IMR-90 (cell line): Measurements from ENCODE around the gene HOTAIR. TPM values are rescaled to one million over a fixed set of nuclear protein-coding genes. Genes with fewer than 3 reads are reported as not detected.

ENCODE experiments used
- ATAC-seq: fragments of 200-7000 bp; cut with Tn5 transposase; 2 replicates; pipeline ENCODE4 v1.9.1; 2020; ENCODE audit warnings: low read depth, mild to moderate bottlenecking, moderate library complexity
- BruUV-seq: library from RNA; stranded (reverse); fragments of 400-500 nt; replicated peaks from 2 replicates; lab custom pipeline; 2021; lab: Mats Ljungman, UMichigan
- CTCF ChIA-PET: fragments of 300-600 bp; formaldehyde crosslinking; extraction: SDS; loops from one replicate; lab custom pipeline; 2021; ENCODE audit warnings: antibody characterized with exemption; lab: Yijun Ruan, JAX
- POLR2A ChIA-PET: fragments of 300-600 bp; sonication (Branson Sonifier 250); formaldehyde crosslinking; loops from one replicate; lab custom pipeline; 2022; ENCODE audit warnings: antibody characterized with exemption; ENCODE audit not compliant: unreplicated experiment; lab: Charles Lee
- DNase-seq: peaks from one replicate; pipeline ENCODE4 v3.0.0; 2013
- H2AFZ ChIP-seq: replicated peaks from 2 replicates; pipeline ENCODE3; 2013; ENCODE audit warnings: low read length, mild to moderate bottlenecking; ENCODE audit not compliant: poor library complexity
- H2AK5ac ChIP-seq: 2 replicates; pipeline ENCODE4 v1.6.1; 2013; ENCODE audit warnings: low read depth, low read length, inconsistent platforms
- H2AK9ac ChIP-seq: replicated peaks from 2 replicates; pipeline ENCODE3; 2013; ENCODE audit warnings: mild to moderate bottlenecking, low read depth, low read length, moderate library complexity; ENCODE audit not compliant: poor library complexity
- H2BK120ac ChIP-seq: 2 replicates; pipeline ENCODE4 v1.6.1; 2013; ENCODE audit warnings: low read depth, low read length, inconsistent platforms
- H2BK15ac ChIP-seq: 3 replicates; pipeline ENCODE4 v1.6.1; 2013; ENCODE audit warnings: low read depth, low read length, inconsistent platforms
- H2BK20ac ChIP-seq: 2 replicates; pipeline ENCODE4 v1.6.1; 2013; ENCODE audit warnings: low read depth, mild to moderate bottlenecking, inconsistent platforms, low read length, moderate library complexity
- H2BK5ac ChIP-seq: 2 replicates; pipeline ENCODE4 v1.6.1; 2013; ENCODE audit warnings: mild to moderate bottlenecking, low read depth, low read length, inconsistent platforms; ENCODE audit not compliant: poor library complexity, severe bottlenecking
- H3K14ac ChIP-seq: replicated peaks from 2 replicates; pipeline ENCODE4 v1.6.1; 2013; ENCODE audit warnings: low read depth, low read length, inconsistent platforms
- H3K18ac ChIP-seq: 2 replicates; pipeline ENCODE4 v1.6.1; 2013; ENCODE audit warnings: low read depth, low read length, control low read depth
- H3K23ac ChIP-seq: 2 replicates; pipeline ENCODE4 v1.6.1; 2013; ENCODE audit warnings: low read depth, low read length, inconsistent platforms
- H3K27ac ChIP-seq: 2 replicates; pipeline ENCODE4 v1.5.1; 2013; ENCODE audit warnings: mild to moderate bottlenecking, control low read depth, low read length; ENCODE audit not compliant: insufficient read depth
- H3K27me3 ChIP-seq: 2 replicates; pipeline ENCODE4 v1.6.1; 2013; ENCODE audit warnings: low read length; ENCODE audit not compliant: control insufficient read depth, insufficient read depth
- H3K36me3 ChIP-seq: 2 replicates; pipeline ENCODE4 v1.6.1; 2013; ENCODE audit warnings: low read length, mixed read lengths; ENCODE audit not compliant: control insufficient read depth, insufficient read depth
- H3K4ac ChIP-seq: 2 replicates; pipeline ENCODE4 v1.6.1; 2013; ENCODE audit warnings: low read depth, low read length, inconsistent platforms
- H3K4me1 ChIP-seq: 2 replicates; pipeline ENCODE4 v1.6.1; 2013; ENCODE audit warnings: low read length, mixed read lengths; ENCODE audit not compliant: control insufficient read depth, insufficient read depth
- H3K4me2 ChIP-seq: 2 replicates; pipeline ENCODE4 v1.6.1; 2013; ENCODE audit warnings: low read depth, mild to moderate bottlenecking, control low read depth, low read length, moderate library complexity
- H3K4me3 ChIP-seq: 2 replicates; pipeline ENCODE4 v1.5.1; 2013; ENCODE audit warnings: low read depth, mild to moderate bottlenecking, control low read depth, low read length, moderate library complexity; ENCODE audit not compliant: insufficient read depth
- H3K56ac ChIP-seq: 2 replicates; pipeline ENCODE4 v1.6.1; 2013; ENCODE audit warnings: low read length, inconsistent platforms; ENCODE audit not compliant: insufficient read depth; ENCODE audit errors: extremely low read depth
- H3K79me1 ChIP-seq, 2 experiments: 2 replicates each; pipeline ENCODE4 v1.6.1; 2013; ENCODE audit warnings: low read length in 2 of 2, inconsistent platforms in 1 of 2, low read depth in 1 of 2
- H3K9ac ChIP-seq: 2 replicates; pipeline ENCODE4 v1.6.1; 2013; ENCODE audit warnings: low read depth, low read length, control low read depth
- H3K9me1 ChIP-seq: 2 replicates; pipeline ENCODE4 v1.6.1; 2013; ENCODE audit warnings: low read length, inconsistent platforms; ENCODE audit not compliant: insufficient read depth
- H3K9me3 ChIP-seq: 2 replicates; pipeline ENCODE4 v1.6.1; 2013; ENCODE audit warnings: low read length; ENCODE audit not compliant: control insufficient read depth, insufficient read depth
- H4K20me1 ChIP-seq: 2 replicates; pipeline ENCODE4 v1.6.1; 2013; ENCODE audit warnings: low read length, inconsistent platforms; ENCODE audit not compliant: insufficient read depth
- H4K5ac ChIP-seq: 2 replicates; pipeline ENCODE4 v1.6.1; 2013; ENCODE audit warnings: mild to moderate bottlenecking, low read depth, low read length, control low read depth
- H4K8ac ChIP-seq, 2 experiments: 2 replicates each; pipeline ENCODE4 v1.6.1; 2013; ENCODE audit warnings: low read depth in 2 of 2, low read length in 2 of 2, control low read depth in 1 of 2, inconsistent platforms in 1 of 2
- H4K91ac ChIP-seq: 2 replicates; pipeline ENCODE4 v1.6.1; 2013; ENCODE audit warnings: low read depth, low read length, inconsistent platforms; ENCODE audit not compliant: insufficient read depth
- BHLHE40 ChIP-seq: fragments of 150-350 bp; IDR thresholded peaks from 2 replicates; pipeline ENCODE4 v1.6.1; 2016; ENCODE audit warnings: mild to moderate bottlenecking, low read depth, low read length
- CEBPB ChIP-seq: IDR thresholded peaks from 2 replicates; pipeline ENCODE4 v1.6.1; 2012; ENCODE audit warnings: low read depth, low read length, improper control_type of control experiment
- CHD1 ChIP-seq: IDR thresholded peaks from 2 replicates; pipeline ENCODE4 v1.6.1; 2012; ENCODE audit warnings: low read depth, low read length, improper control_type of control experiment
- CTCF ChIP-seq: conservative IDR thresholded peaks from 2 replicates; pipeline ENCODE4 v1.5.1; 2012; ENCODE audit warnings: mild to moderate bottlenecking, low read depth, low read length, improper control_type of control experiment
- FOS ChIP-seq: fragments of 150-350 bp; IDR thresholded peaks from 2 replicates; pipeline ENCODE4 v1.6.1; 2016; ENCODE audit warnings: low read depth, low read length
- MAFK ChIP-seq: IDR thresholded peaks from 2 replicates; pipeline ENCODE4 v1.6.1; 2012; ENCODE audit warnings: low read depth, low read length, improper control_type of control experiment
- MAZ ChIP-seq: IDR thresholded peaks from 2 replicates; pipeline ENCODE4 v1.6.1; 2012; ENCODE audit warnings: low read depth, mild to moderate bottlenecking, low read length, improper control_type of control experiment, moderate library complexity, borderline replicate concordance
- MXI1 ChIP-seq: IDR thresholded peaks from 2 replicates; pipeline ENCODE4 v1.6.1; 2012; ENCODE audit warnings: low read depth, mild to moderate bottlenecking, low read length, moderate library complexity, borderline replicate concordance
- NFE2L2 ChIP-seq: fragments of 150-350 bp; IDR thresholded peaks from 2 replicates; pipeline ENCODE4 v1.6.1; 2016; ENCODE audit warnings: low read depth, mild to moderate bottlenecking, low read length
- POLR2A ChIP-seq: IDR thresholded peaks from 2 replicates; pipeline ENCODE4 v1.6.1; 2012; ENCODE audit warnings: mild to moderate bottlenecking, low read depth, low read length
- RAD21 ChIP-seq: IDR thresholded peaks from 2 replicates; pipeline ENCODE4 v1.6.1; 2012; ENCODE audit warnings: low read length, improper control_type of control experiment
- RFX5 ChIP-seq: IDR thresholded peaks from 2 replicates; pipeline ENCODE4 v1.8.0; 2012; ENCODE audit warnings: low read depth, mild to moderate bottlenecking, low read length, moderate library complexity
- SMC3 ChIP-seq: fragments of 150-350 bp; IDR thresholded peaks from 2 replicates; pipeline ENCODE4 v1.6.1; 2016; ENCODE audit warnings: low read depth, mild to moderate bottlenecking, antibody characterized with exemption, low read length, moderate library complexity
- USF2 ChIP-seq: fragments of 150-350 bp; IDR thresholded peaks from 2 replicates; pipeline ENCODE4 v1.6.1; 2017; ENCODE audit warnings: mild to moderate bottlenecking, antibody characterized with exemption, low read length, low read depth
- WGBS, 2 experiments: methylation state at CpG; one replicate each; pipeline versions ENCODE4 v1.1.5 to v1.1.7; 2013; ENCODE audit warnings: missing lambda C conversion rate in 2 of 2; ENCODE audit not compliant: insufficient read length in 1 of 2; ENCODE audit errors: extremely low coverage in 2 of 2; 5-methylcytosine and 5-hydroxymethylcytosine counted together
- dilution Hi-C: fragments of 300-500 bp; cut with HindIII; formaldehyde crosslinking; loops from one replicate; pipeline ENCODE4 v1.14.3; 2018; ENCODE audit warnings: low sequenced_read_pairs; ENCODE audit not compliant: unreplicated experiment
- in situ Hi-C: fragments of 300-500 bp; cut with MboI; formaldehyde crosslinking; loops from 3 replicates; pipeline ENCODE4 v1.14.3; 2019; ENCODE audit warnings: low sequenced_read_pairs, inconsistent platforms, mixed read lengths
- intact Hi-C: fragments of 100-400 bp; cut with micrococcal nuclease; formaldehyde crosslinking; loops from 2 replicates; pipeline ENCODE4 v1.10.0; 2022
- polyA plus RNA-seq, 3 experiments: library from polyadenylated mRNA; depleted of rRNA; stranded (reverse); fragments of >200 nt; gene quantifications; 2 replicates each; pipeline ENCODE4 v1.2.3, GENCODE V29; 2012; ENCODE audit warnings: low replicate concordance in 1 of 3
- total RNA-seq: library from RNA; depleted of rRNA; stranded (reverse); fragments of >200 nt; gene quantifications from 2 replicates; pipeline ENCODE4 v1.2.3, GENCODE V29; 2012
- TF ChIP-seq, protein P1 (sequence below): fragments of 150-350 bp; IDR thresholded peaks from 2 replicates; pipeline ENCODE4 v1.6.1; 2016; ENCODE audit warnings: low read depth, mild to moderate bottlenecking, low read length, moderate library complexity, borderline replicate concordance

Gene HOTAIR
- total and polyA plus RNA-seq, 2 of the 4 experiments (the other 2 are of a cell fraction) = not detected

- WGBS, 2 experiments = no CpG with 5 or more reads among the region's 15 CpGs
- intact Hi-C loops = no loop called here
- Histone ChIP-seq H4K20me1 (peaks cover 2% of the 10 kb centered on the region; the same call in 1 of the 2 replicates), H3K4me2 (no peak overlapping the region), H3K4me1 (peaks cover 2% of the 10 kb centered on the region; the same call in 1 of the 2 replicates), H3K9me1 (no peaks in the 10 kb centered on the region), H4K91ac (no peak overlapping the region), H3K27ac (no peak overlapping the region), H3K14ac (no peak overlapping the region), H2BK20ac (no peak overlapping the region), H3K9me3 (peaks cover 7% of the 10 kb centered on the region), H3K4ac (no peak overlapping the region), H2BK120ac (no peak overlapping the region), H3K23ac (no peak overlapping the region), H3K9ac (no peak overlapping the region), H3K56ac (no peak overlapping the region), H2AK9ac (no peak overlapping the region), H3K79me1 (no peaks in the 10 kb centered on the region), H3K27me3 (peaks cover 95% of the 10 kb centered on the region), H3K18ac (no peak overlapping the region), H2AFZ (no peak overlapping the region), H2BK5ac (no peak overlapping the region), H2BK15ac (no peak overlapping the region), H2AK5ac (no peak overlapping the region), H3K4me3 (no peak overlapping the region), H4K8ac (no peak overlapping the region), H3K36me3 (no peaks in the 10 kb centered on the region), H4K5ac (no peak overlapping the region)
- in situ Hi-C loops = no loop called here
- BruUV-seq = no TSS peak
- CTCF ChIA-PET = interaction anchor here (0.7 kb wide), 2 partner anchors 21 to 144 kb away, joined by 3 read pairs; no protein-coding TSS in a partner anchor
- POLR2A ChIA-PET = interaction anchor here (0.5 kb wide), 1 partner anchor 325 kb away, joined by 4 read pairs; no protein-coding TSS in a partner anchor
- DNase-seq = no peak
- no peak for ATAC-seq
- dilution Hi-C loops = no loop called here
- no peak for TF ChIP-seq RFX5
- TF ChIP-seq SMC3 = no peak
- no peak for TF ChIP-seq MAZ
- TF ChIP-seq FOS = no peak
- TF ChIP-seq CEBPB = no peak
- no peak for TF ChIP-seq POLR2A
- no peak for TF ChIP-seq CHD1
- no peak for TF ChIP-seq MXI1
- TF ChIP-seq USF2 = no peak
- no peak for TF ChIP-seq RAD21
- no peak for TF ChIP-seq MAFK
- no peak for TF ChIP-seq CTCF
- no peak for TF ChIP-seq BHLHE40
- TF ChIP-seq, protein P1, sequence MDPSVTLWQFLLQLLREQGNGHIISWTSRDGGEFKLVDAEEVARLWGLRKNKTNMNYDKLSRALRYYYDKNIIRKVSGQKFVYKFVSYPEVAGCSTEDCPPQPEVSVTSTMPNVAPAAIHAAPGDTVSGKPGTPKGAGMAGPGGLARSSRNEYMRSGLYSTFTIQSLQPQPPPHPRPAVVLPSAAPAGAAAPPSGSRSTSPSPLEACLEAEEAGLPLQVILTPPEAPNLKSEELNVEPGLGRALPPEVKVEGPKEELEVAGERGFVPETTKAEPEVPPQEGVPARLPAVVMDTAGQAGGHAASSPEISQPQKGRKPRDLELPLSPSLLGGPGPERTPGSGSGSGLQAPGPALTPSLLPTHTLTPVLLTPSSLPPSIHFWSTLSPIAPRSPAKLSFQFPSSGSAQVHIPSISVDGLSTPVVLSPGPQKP = no peak
- no peak for TF ChIP-seq NFE2L2
These were observed 4.0 kb upstream of the HOTAIR start for GRCh38 chr12:53978477-53979356.
